ENCODE measurements around the gene RALA.
"Not testable (repeated sequence)": the region's sequence is repeated elsewhere in the genome, so short reads cannot be mapped to it uniquely, and the experiment has no call there.

GRCh38 chr7:39668280-39668679 is 44.9 kb downstream of the RALA start:
- TF ChIP-seq, protein P1, sequence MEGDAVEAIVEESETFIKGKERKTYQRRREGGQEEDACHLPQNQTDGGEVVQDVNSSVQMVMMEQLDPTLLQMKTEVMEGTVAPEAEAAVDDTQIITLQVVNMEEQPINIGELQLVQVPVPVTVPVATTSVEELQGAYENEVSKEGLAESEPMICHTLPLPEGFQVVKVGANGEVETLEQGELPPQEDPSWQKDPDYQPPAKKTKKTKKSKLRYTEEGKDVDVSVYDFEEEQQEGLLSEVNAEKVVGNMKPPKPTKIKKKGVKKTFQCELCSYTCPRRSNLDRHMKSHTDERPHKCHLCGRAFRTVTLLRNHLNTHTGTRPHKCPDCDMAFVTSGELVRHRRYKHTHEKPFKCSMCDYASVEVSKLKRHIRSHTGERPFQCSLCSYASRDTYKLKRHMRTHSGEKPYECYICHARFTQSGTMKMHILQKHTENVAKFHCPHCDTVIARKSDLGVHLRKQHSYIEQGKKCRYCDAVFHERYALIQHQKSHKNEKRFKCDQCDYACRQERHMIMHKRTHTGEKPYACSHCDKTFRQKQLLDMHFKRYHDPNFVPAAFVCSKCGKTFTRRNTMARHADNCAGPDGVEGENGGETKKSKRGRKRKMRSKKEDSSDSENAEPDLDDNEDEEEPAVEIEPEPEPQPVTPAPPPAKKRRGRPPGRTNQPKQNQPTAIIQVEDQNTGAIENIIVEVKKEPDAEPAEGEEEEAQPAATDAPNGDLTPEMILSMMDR (IDR thresholded peaks at IDR 0.05) = not testable (repeated sequence)
- not testable (repeated sequence) for TF ChIP-seq POLR2A (IDR thresholded peaks at IDR 0.05)

Data from Peyer's patch (tissue), 4 donors.